WERI-Rb-1 (cell line): Measurements from ENCODE around the gene CD81.

ENCODE experiments used
- DNase-seq: peaks from one replicate; pipeline ENCODE4 v3.0.0-alpha.2; 2020
- H3K27ac ChIP-seq: fragments of 250-450 bp; sonication (Bioruptor Pico); 2 replicates; pipeline ENCODE4 v1.5.1; 2020; ENCODE audit warnings: mild to moderate bottlenecking, moderate library complexity
- H3K27me3 ChIP-seq: fragments of 250-450 bp; sonication (Bioruptor Pico); 2 replicates; pipeline ENCODE4 v1.5.1; 2021; ENCODE audit warnings: mild to moderate bottlenecking, low read depth, moderate library complexity; ENCODE audit not compliant: insufficient read depth, severe bottlenecking
- H3K36me3 ChIP-seq: fragments of 250-450 bp; sonication (Bioruptor Pico); 2 replicates; pipeline ENCODE4 v1.5.1; 2020; ENCODE audit warnings: mild to moderate bottlenecking, moderate library complexity
- H3K4me3 ChIP-seq: 2 replicates; pipeline ENCODE4 v1.5.1; 2011; ENCODE audit warnings: low read depth, mild to moderate bottlenecking, control low read depth, low read length
- H3K9me3 ChIP-seq: fragments of 250-450 bp; sonication (Bioruptor Pico); 2 replicates; pipeline ENCODE4 v1.5.1; 2021; ENCODE audit warnings: mild to moderate bottlenecking, moderate library complexity; ENCODE audit not compliant: severe bottlenecking
- CTCF ChIP-seq: IDR thresholded peaks from 2 replicates; pipeline ENCODE4 v1.5.1; 2011; ENCODE audit warnings: low read depth, mild to moderate bottlenecking, control low read depth, inconsistent platforms, low read length

CD81 gene

GRCh38 chr11:2375964-2376551 lies 1.1 kb upstream of the CD81 start:
- no peaks in the 10 kb centered on the region for H3K27me3 ChIP-seq
- H3K36me3 ChIP-seq = peaks cover 7% of the 10 kb centered on the region; the same call in 1 of the 2 replicates
- no peak overlapping the region for H3K4me3 ChIP-seq
- H3K9me3 ChIP-seq = no peaks in the 10 kb centered on the region
- no peak for DNase-seq
- H3K27ac ChIP-seq = no peak overlapping the region
- no peak for TF ChIP-seq CTCF

- H3K27me3 ChIP-seq = no peaks in the 10 kb centered on the region
- H3K36me3 ChIP-seq = peaks cover 7% of the 10 kb centered on the region; the same call in 1 of the 2 replicates
- peak overlapping the region; percentile 76 for H3K27ac ChIP-seq
- DNase-seq = peak; percentile 49
- H3K4me3 ChIP-seq = peak overlapping the region; percentile 73
- H3K9me3 ChIP-seq = no peaks in the 10 kb centered on the region
- no peak for TF ChIP-seq CTCF
Observed at GRCh38 chr11:2377511-2378443, 667 bp downstream of the CD81 start.

- H3K36me3 ChIP-seq = peaks cover 7% of the 10 kb centered on the region; the same call in 1 of the 2 replicates
- H3K27me3 ChIP-seq = no peaks in the 10 kb centered on the region
- no peak for TF ChIP-seq CTCF
- H3K4me3 ChIP-seq = peak overlapping the region; percentile 73; the same call in 1 of the 2 replicates
- H3K9me3 ChIP-seq = no peaks in the 10 kb centered on the region
- H3K27ac ChIP-seq = no peak overlapping the region
- DNase-seq = no peak
Observed at GRCh38 chr11:2378527-2379210, 1.6 kb downstream of the CD81 start.

- no peak for TF ChIP-seq CTCF
- H3K36me3 ChIP-seq = peaks cover 7% of the 10 kb centered on the region; the same call in 1 of the 2 replicates
- H3K27ac ChIP-seq = no peak overlapping the region
Observed at GRCh38 chr11:2379466-2380174, 2.5 kb downstream of the CD81 start.

GRCh38 chr11:2380396-2380795 lies 3.3 kb downstream of the CD81 start:
- no peak overlapping the region for H3K27ac ChIP-seq

More at GRCh38 chr11:2379466-2380174, 2.5 kb downstream of the CD81 start:
- no peaks in the 10 kb centered on the region for H3K9me3 ChIP-seq
- DNase-seq = no peak
- H3K27me3 ChIP-seq = no peaks in the 10 kb centered on the region
- no peak overlapping the region for H3K4me3 ChIP-seq

More at GRCh38 chr11:2380396-2380795, 3.3 kb downstream of the CD81 start:
- Histone ChIP-seq H3K4me3 (no peak overlapping the region), H3K9me3 (no peaks in the 10 kb centered on the region), H3K27me3 (no peaks in the 10 kb centered on the region), H3K36me3 (peaks cover 10% of the 10 kb centered on the region; the same call in 1 of the 2 replicates)
- DNase-seq = no peak
- TF ChIP-seq CTCF = no peak
